ENCODE results near the gene DDX25.
A peak's percentile ranks its signal among the peaks of the same experiment; 100 is the strongest.

DDX25 gene

GRCh38 chr11:125932301-125932700, 28.0 kb downstream of the DDX25 start:
- no peak for TF ChIP-seq CTCF (IDR thresholded peaks at IDR 0.05; ENCODE audit: low read depth, low read length)
- no peak for DNase-seq (ENCODE audit: extremely low read depth, low read depth)

GRCh38 chr11:125933030-125933813, 28.9 kb downstream of the DDX25 start:
- DNase-seq (ENCODE audit: extremely low read depth, low read depth): no peak
- no peak for TF ChIP-seq CTCF (IDR thresholded peaks at IDR 0.05; ENCODE audit: low read depth, low read length)

GRCh38 chr11:125934473-125934872, 30.2 kb downstream of the DDX25 start:
- no peak for TF ChIP-seq CTCF (IDR thresholded peaks at IDR 0.05; ENCODE audit: low read depth, low read length)
- no peak for DNase-seq (ENCODE audit: extremely low read depth, low read depth)

GRCh38 chr11:125935056-125935455, 30.7 kb downstream of the DDX25 start:
- DNase-seq (ENCODE audit: extremely low read depth, low read depth): no peak
- TF ChIP-seq CTCF (IDR thresholded peaks at IDR 0.05; ENCODE audit: low read depth, low read length): peak; percentile 1; the same call in 1 of the 2 replicates

- TF ChIP-seq CTCF (IDR thresholded peaks at IDR 0.05; ENCODE audit: low read depth, low read length): no peak
- DNase-seq (ENCODE audit: extremely low read depth, low read depth): peak; percentile 8
These were observed 31.4 kb downstream of the DDX25 start for GRCh38 chr11:125935618-125936199.

GRCh38 chr11:125938418-125938817, 34.1 kb downstream of the DDX25 start:
- no peak for DNase-seq (ENCODE audit: extremely low read depth, low read depth)
- no peak for TF ChIP-seq CTCF (IDR thresholded peaks at IDR 0.05; ENCODE audit: low read depth, low read length)

- no peak for TF ChIP-seq CTCF (IDR thresholded peaks at IDR 0.05; ENCODE audit: low read depth, low read length)
- no peak for DNase-seq (ENCODE audit: extremely low read depth, low read depth)
These were observed 34.8 kb downstream of the DDX25 start for GRCh38 chr11:125939081-125939521.

All from AG09319 (cell line).